HG02943 (cell line): ENCODE data around the gene CEP128.

Experiments used
- ATAC-seq: cut with Tn5 transposase; IDR thresholded peaks from one replicate; pipeline ENCODE4 v1.9.1; 2021; ENCODE audit warnings: mild to moderate bottlenecking, low read depth, moderate library complexity; ENCODE audit not compliant: unreplicated experiment

CEP128 gene

GRCh38 chr14:80567905-80568536 lies 373.5 kb downstream of the CEP128 start:
- no peak for ATAC-seq

- no peak for ATAC-seq
These were observed 376.5 kb downstream of the CEP128 start for GRCh38 chr14:80565001-80565400.

- no peak for ATAC-seq
These were observed 377.5 kb downstream of the CEP128 start for GRCh38 chr14:80564051-80564450.

- ATAC-seq = no peak
These were observed 380.5 kb downstream of the CEP128 start for GRCh38 chr14:80560800-80561657.

GRCh38 chr14:80554139-80554538 lies 387.4 kb downstream of the CEP128 start:
- no peak for ATAC-seq

GRCh38 chr14:80549141-80549540 lies 392.4 kb downstream of the CEP128 start:
- no peak for ATAC-seq

- no peak for ATAC-seq
These were observed 395.3 kb downstream of the CEP128 start for GRCh38 chr14:80545935-80546854.

- no peak for ATAC-seq
These were observed 397.2 kb downstream of the CEP128 start for GRCh38 chr14:80544366-80544765.

- ATAC-seq = no peak
These were observed 398.3 kb downstream of the CEP128 start for GRCh38 chr14:80543211-80543610.

GRCh38 chr14:80538633-80539375 lies 402.7 kb downstream of the CEP128 start:
- no peak for ATAC-seq

- no peak for ATAC-seq
These were observed 403.9 kb downstream of the CEP128 start for GRCh38 chr14:80537626-80538025.

- ATAC-seq = no peak
These were observed 405.1 kb downstream of the CEP128 start for GRCh38 chr14:80536456-80536855.

GRCh38 chr14:80535171-80535570 lies 406.4 kb downstream of the CEP128 start:
- no peak for ATAC-seq

GRCh38 chr14:80523518-80524117 lies 417.9 kb downstream of the CEP128 start:
- ATAC-seq = no peak

- no peak for ATAC-seq
These were observed 418.6 kb downstream of the CEP128 start for GRCh38 chr14:80522936-80523335.

GRCh38 chr14:80522411-80522810 lies 419.1 kb downstream of the CEP128 start:
- ATAC-seq = no peak

GRCh38 chr14:80521456-80521855 lies 420.1 kb downstream of the CEP128 start:
- ATAC-seq = no peak

- no peak for ATAC-seq
These were observed 422.5 kb downstream of the CEP128 start for GRCh38 chr14:80519002-80519401.

GRCh38 chr14:80518173-80518572 lies 423.4 kb downstream of the CEP128 start:
- no peak for ATAC-seq
